ENCODE results near the gene SPATA1.

SPATA1 gene, protein sequence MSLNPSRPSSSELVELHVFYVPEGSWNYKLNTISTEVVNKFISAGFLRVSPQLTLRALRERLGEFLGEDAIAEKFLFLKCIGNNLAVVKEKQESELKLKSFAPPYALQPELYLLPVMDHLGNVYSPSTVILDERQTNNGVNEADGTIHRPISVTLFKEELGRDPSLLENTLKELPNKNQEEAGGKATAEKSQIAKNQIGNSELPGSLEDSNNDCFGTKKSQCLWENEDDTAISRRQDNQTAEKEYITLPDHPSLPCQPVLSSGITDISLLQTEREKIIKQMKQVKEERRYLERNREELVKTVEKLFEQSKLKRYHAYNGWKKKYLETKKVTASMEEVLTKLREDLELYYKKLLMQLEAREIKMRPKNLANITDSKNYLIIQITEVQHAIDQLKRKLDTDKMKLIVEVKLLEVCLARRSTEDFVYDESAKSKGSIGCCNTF

DNA sequence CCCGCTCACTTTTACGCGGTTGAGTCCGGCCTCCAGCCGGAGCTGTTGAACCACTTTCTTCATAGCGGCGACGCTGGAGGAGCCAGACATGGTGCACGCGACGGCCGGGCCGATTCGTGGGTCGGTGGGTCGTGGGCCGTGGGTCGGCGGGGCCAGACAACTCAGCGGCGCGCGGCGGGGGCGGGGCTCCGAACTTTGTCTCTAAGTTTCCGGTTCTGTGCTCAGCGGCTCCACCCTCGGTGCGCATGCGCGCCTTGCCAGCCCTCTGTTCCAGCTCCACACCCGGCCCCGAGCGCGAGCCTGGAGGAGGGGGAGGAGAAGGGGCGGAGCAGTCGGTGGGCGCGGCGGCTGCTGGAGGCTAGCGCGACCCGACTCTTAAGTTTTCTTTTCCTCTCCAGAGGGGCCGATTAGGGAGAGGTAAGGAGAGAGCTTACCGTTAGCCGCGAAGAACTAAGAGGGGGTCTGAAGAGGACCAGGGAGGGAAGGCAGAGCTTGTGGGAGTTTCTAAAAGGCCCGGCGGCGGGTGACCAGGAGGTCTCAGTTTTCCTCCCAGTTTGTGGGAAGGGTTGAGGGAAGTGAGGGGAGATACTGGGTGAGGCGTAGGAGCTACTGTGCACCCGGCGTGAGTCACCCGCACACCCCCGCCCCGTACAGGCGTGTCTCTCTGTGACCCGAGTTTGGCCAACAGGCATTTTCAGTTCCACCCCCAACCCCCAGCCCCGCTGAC, at the start of gene SPATA1, which contains the start of gene GNG5:
TSS of gene SPATA1 (plus strand) at position 385 of the 727 bp plus-strand sequence. CDS start 9,974 bp downstream, outside the sequence.
TSS of gene GNG5 (minus strand) at position 580 of the 727 bp plus-strand sequence. CDS start at position 90, 490 bp downstream.
- Histone ChIP-seq H3K4me3 (ENCODE audit: low read length) (peak within 1 kb of the TSS; percentile 91), H3K27me3 (replicated peaks; ENCODE audit: control insufficient read depth, insufficient read depth, low read length) (no peaks in the 10 kb centered on the region), H3K36me3 (ENCODE audit: control insufficient read depth, insufficient read depth, low read length, severe bottlenecking) (peaks cover 5% of the 10 kb centered on the region), H3K9ac (ENCODE audit: low read length) (peak within 1 kb of the TSS; percentile 94), H3K4me1 (ENCODE audit: control insufficient read depth, insufficient read depth, low read length) (peaks cover 28% of the 10 kb centered on the region), H3K9me3 (ENCODE audit: control insufficient read depth, low read length) (no peaks in the 10 kb centered on the region)
- DNase-seq (ENCODE audit: low read depth) = peak; percentile 99

DNA sequence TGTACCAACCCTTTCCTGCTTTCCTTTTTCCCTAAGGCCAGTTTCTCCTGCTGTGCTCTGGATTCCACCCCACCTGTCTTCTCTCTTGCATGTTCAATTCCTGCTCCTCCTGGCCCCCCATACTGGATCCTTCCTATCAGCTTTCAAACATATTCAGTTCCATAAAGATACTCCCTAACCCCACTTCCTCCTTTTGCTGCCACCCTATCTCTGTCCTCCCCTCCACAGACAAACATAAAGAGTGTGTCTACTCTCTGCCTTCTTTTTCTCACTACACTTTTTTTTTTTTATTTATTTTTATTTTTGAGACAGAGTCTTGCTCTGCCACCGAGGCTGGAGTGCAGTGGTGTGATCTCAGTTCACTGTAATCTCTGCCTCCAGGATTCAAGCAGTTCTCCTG, 44.1 kb upstream of the SPATA1 start:
- Histone ChIP-seq H3K9me3 (ENCODE audit: control insufficient read depth, low read length) (no peaks in the 10 kb centered on the region), H3K27me3 (replicated peaks; ENCODE audit: control insufficient read depth, insufficient read depth, low read length) (peaks cover 4% of the 10 kb centered on the region), H3K4me3 (ENCODE audit: low read length) (no peak overlapping the region), H3K9ac (ENCODE audit: low read length) (no peak overlapping the region), H3K36me3 (ENCODE audit: control insufficient read depth, insufficient read depth, low read length, severe bottlenecking) (no peaks in the 10 kb centered on the region), H3K4me1 (ENCODE audit: control insufficient read depth, insufficient read depth, low read length) (peaks cover 4% of the 10 kb centered on the region)
- no peak for DNase-seq (ENCODE audit: low read depth)

DNA sequence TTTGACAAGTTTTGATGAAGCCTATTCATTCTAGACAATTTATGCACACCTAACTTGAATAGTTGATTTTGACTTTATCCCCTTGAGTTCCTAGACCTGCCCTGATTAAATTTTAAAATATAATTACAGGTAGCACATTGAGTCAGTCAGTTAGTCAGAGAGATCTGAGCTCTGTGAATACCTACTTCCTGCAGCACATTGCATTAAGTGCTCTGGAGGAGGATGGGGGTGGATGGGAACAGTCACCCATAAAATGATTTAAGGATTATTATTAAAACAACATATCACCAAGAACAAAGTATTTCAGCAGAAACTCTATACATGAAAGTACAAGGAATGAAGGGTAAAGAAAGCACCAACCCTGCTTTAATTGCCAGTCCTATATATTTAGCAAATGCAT, 38.9 kb upstream of the SPATA1 start:
- Histone ChIP-seq H3K4me3 (ENCODE audit: low read length) (no peak overlapping the region), H3K36me3 (ENCODE audit: control insufficient read depth, insufficient read depth, low read length, severe bottlenecking) (no peaks in the 10 kb centered on the region), H3K9ac (ENCODE audit: low read length) (no peak overlapping the region), H3K9me3 (ENCODE audit: control insufficient read depth, low read length) (no peaks in the 10 kb centered on the region), H3K4me1 (ENCODE audit: control insufficient read depth, insufficient read depth, low read length) (no peaks in the 10 kb centered on the region), H3K27me3 (replicated peaks; ENCODE audit: control insufficient read depth, insufficient read depth, low read length) (peaks cover 4% of the 10 kb centered on the region)
- no peak for DNase-seq (ENCODE audit: low read depth)

DNA sequence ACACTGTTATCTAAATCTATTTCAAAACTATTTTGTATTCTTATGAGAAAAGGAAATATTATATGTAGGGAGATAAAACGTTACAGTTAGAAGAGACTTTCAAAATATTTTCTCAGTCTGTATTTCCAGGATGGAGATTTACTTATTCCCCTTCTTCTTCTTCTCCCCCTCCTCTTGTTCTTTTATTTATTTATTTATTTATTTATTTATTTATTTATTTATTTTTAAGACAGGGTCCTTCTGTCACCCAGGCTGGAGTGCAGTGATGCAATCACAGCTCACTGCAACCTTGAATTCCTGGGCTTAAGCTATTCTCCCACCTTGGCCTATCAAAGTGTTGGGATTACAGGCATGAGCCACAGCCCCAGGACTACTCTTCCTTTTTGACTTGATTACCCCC, 30.0 kb upstream of the SPATA1 start:
- H3K9me3 ChIP-seq (ENCODE audit: control insufficient read depth, low read length) = no peaks in the 10 kb centered on the region
- no peaks in the 10 kb centered on the region for H3K36me3 ChIP-seq (ENCODE audit: control insufficient read depth, insufficient read depth, low read length, severe bottlenecking)
- no peak overlapping the region for H3K9ac ChIP-seq (ENCODE audit: low read length)
- no peak overlapping the region for H3K4me3 ChIP-seq (ENCODE audit: low read length)
- H3K27me3 ChIP-seq (replicated peaks; ENCODE audit: control insufficient read depth, insufficient read depth, low read length) = no peaks in the 10 kb centered on the region
- no peak for DNase-seq (ENCODE audit: low read depth)
- H3K4me1 ChIP-seq (ENCODE audit: control insufficient read depth, insufficient read depth, low read length) = peaks cover 9% of the 10 kb centered on the region

DNA sequence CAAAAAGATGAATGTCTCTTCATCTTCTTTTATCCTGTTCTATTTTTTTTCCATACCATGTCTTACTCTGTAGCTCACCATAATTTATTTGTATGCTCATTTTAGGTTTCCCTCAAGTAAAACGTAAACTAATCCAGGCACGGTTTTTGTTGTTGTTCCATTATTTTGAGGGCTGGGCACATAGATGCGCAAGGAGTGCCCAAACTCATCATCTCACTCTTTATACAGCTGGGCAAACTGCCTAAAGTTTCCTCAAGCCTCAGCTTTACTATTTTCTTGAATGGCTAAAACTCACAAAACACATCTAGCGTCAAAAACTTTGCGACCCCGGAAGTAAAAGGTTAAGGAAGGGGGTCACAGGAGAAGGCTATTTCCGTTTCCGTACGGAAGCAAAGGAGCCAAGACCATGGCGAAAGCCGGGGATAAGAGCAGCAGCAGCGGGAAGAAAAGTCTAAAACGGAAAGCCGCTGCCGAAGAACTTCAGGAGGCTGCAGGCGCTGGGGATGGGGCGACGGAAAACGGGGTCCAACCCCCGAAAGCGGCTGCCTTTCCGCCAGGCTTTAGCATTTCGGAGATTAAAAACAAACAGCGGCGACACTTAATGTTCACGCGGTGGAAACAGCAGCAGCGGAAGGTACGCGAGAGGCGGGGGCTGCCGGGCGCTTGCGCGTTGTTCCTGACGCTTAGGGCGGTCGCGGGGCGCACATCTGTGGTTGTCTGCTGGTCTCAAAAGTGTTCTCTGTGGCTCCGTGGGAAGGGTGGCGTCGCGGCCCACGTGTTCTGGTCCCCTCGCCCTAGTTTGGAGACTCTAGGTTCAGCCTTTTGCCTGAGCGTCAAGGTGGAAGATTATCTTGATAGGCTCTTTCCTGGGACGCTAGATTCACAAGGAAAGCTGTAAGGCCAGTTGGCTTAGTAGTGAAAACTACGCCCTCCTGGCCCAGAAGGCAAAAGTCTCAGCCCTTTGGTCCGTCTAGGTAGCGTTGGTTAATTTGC, 27.0 kb upstream of the SPATA1 start, which contains the start of gene RPF1:
TSS of gene RPF1 (plus strand) at position 391 of the 993 bp plus-strand sequence. CDS start at position 407, 16 bp downstream.
- no peaks in the 10 kb centered on the region for H3K27me3 ChIP-seq (replicated peaks; ENCODE audit: control insufficient read depth, insufficient read depth, low read length)
- H3K9me3 ChIP-seq (ENCODE audit: control insufficient read depth, low read length) = no peaks in the 10 kb centered on the region
- peak within 1 kb of the TSS; percentile 90 for H3K9ac ChIP-seq (ENCODE audit: low read length)
- H3K36me3 ChIP-seq (ENCODE audit: control insufficient read depth, insufficient read depth, low read length, severe bottlenecking) = peaks cover 14% of the 10 kb centered on the region
- H3K4me3 ChIP-seq (ENCODE audit: low read length) = peak within 1 kb of the TSS; percentile 96
- H3K4me1 ChIP-seq (ENCODE audit: control insufficient read depth, insufficient read depth, low read length) = peaks cover 15% of the 10 kb centered on the region
- peak; percentile 88 for DNase-seq (ENCODE audit: low read depth)

DNA sequence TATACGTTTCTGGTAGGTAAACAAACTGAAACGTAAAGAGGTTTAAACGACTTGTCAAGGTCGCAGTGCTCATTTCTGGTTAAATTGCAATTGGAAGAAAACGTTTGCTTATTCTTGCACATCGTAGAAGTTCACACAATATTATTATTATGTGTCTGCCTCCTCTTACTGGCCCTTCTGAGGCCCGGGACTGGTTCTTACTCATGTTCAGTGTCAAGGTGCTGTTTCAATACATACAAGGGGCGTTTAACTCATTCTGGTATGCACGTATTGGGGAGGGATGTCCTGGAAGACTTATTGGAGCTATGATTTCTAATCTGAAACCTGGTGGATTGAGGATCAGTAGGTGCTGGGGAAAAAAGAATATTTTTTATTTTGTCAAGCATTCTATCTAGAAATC, 26.2 kb upstream of the SPATA1 start:
- Histone ChIP-seq H3K9me3 (ENCODE audit: control insufficient read depth, low read length) (no peaks in the 10 kb centered on the region), H3K36me3 (ENCODE audit: control insufficient read depth, insufficient read depth, low read length, severe bottlenecking) (peaks cover 16% of the 10 kb centered on the region), H3K9ac (ENCODE audit: low read length) (peak overlapping the region; percentile 90), H3K4me1 (ENCODE audit: control insufficient read depth, insufficient read depth, low read length) (peaks cover 15% of the 10 kb centered on the region), H3K27me3 (replicated peaks; ENCODE audit: control insufficient read depth, insufficient read depth, low read length) (no peaks in the 10 kb centered on the region), H3K4me3 (ENCODE audit: low read length) (peak overlapping the region; percentile 96)
- peak; percentile 31 for DNase-seq (ENCODE audit: low read depth)

DNA sequence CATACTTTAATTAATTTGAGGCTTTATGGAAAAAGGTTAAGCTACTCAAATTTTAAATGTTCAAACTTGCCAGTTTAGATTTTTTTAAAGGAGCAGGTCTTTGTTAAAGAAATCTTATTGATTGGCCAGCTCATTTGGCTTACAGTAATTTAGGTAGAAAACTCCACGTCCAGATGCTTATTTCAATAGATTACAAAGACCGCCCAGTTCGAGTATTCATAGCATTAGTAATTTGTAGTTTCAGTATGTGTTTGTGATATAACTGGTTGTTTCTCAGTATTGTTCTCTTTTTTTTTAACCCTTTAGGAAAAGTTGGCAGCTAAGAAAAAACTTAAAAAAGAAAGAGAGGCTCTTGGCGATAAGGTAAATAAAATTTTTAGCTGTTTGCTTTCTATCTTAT, 25.5 kb upstream of the SPATA1 start:
- no peak for DNase-seq (ENCODE audit: low read depth)
- Histone ChIP-seq H3K27me3 (replicated peaks; ENCODE audit: control insufficient read depth, insufficient read depth, low read length) (no peaks in the 10 kb centered on the region), H3K4me1 (ENCODE audit: control insufficient read depth, insufficient read depth, low read length) (peaks cover 15% of the 10 kb centered on the region), H3K4me3 (ENCODE audit: low read length) (peak overlapping the region; percentile 96), H3K9me3 (ENCODE audit: control insufficient read depth, low read length) (no peaks in the 10 kb centered on the region), H3K36me3 (ENCODE audit: control insufficient read depth, insufficient read depth, low read length, severe bottlenecking) (peaks cover 22% of the 10 kb centered on the region), H3K9ac (ENCODE audit: low read length) (peak overlapping the region; percentile 90)

DNA sequence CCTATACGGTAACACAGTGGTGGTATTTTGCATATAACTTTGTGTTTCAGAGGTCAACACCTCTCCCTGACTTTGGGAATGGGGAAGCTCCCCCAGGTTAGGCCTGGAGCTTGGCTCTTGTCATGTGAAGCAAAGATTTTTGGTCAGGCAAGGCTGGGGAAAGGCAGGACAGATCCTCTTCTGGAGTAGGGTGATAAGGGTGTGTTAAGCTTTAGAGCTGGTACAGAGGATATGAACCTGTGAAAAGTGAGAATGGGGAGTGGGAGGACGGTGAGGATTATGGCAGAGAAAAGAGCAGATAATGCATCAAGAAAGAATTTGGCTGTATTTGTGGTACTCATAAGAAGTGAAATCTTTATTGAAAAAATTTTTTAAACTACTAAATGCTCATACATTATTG, 24.9 kb upstream of the SPATA1 start:
- Histone ChIP-seq H3K9ac (ENCODE audit: low read length) (peak overlapping the region; percentile 37), H3K4me3 (ENCODE audit: low read length) (peak overlapping the region; percentile 96), H3K4me1 (ENCODE audit: control insufficient read depth, insufficient read depth, low read length) (peaks cover 15% of the 10 kb centered on the region), H3K9me3 (ENCODE audit: control insufficient read depth, low read length) (no peaks in the 10 kb centered on the region), H3K27me3 (replicated peaks; ENCODE audit: control insufficient read depth, insufficient read depth, low read length) (no peaks in the 10 kb centered on the region), H3K36me3 (ENCODE audit: control insufficient read depth, insufficient read depth, low read length, severe bottlenecking) (peaks cover 27% of the 10 kb centered on the region)
- no peak for DNase-seq (ENCODE audit: low read depth)

DNA sequence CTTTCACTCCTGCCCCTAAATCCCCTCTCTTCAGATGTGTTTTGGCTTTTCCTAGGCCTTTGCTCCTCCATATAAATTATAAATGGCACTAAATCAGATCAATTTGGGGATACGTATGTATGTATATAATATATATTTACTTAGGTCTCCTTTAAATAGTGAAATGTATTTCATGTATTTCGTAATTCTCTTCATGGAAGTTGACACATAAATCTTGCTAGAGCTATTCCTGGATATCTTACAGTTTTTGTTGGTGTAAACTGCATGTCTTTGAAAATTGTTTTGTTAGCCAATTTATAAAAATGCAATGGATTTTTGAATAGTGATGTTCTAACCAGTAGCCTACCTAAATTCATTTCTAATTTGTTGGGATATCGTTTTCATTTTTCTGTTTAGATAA, 18.1 kb upstream of the SPATA1 start:
- no peaks in the 10 kb centered on the region for H3K27me3 ChIP-seq (replicated peaks; ENCODE audit: control insufficient read depth, insufficient read depth, low read length)
- H3K9ac ChIP-seq (ENCODE audit: low read length) = no peak overlapping the region
- DNase-seq (ENCODE audit: low read depth) = peak; percentile 15
- peaks cover 4% of the 10 kb centered on the region for H3K4me1 ChIP-seq (ENCODE audit: control insufficient read depth, insufficient read depth, low read length)
- H3K9me3 ChIP-seq (ENCODE audit: control insufficient read depth, low read length) = no peaks in the 10 kb centered on the region
- peaks cover 60% of the 10 kb centered on the region for H3K36me3 ChIP-seq (ENCODE audit: control insufficient read depth, insufficient read depth, low read length, severe bottlenecking)
- no peak overlapping the region for H3K4me3 ChIP-seq (ENCODE audit: low read length)

DNA sequence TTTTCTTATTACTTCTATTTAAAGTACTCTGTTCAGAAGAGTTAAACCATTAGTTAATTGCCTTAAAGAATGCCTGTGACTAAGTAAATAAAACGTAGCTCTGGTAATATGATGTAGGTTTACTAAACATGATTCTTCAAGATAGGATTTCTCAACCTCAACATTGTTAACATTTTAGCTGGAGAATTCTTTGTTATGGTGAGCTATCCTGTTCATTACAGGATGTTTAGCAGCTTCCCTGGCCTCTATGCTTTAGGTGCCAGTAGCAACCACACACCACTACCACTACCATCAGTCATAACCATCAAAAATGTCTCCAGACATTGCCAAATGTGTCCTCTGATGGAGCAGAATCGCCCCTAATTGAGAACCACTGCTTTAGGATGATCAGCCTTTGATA, 16.4 kb upstream of the SPATA1 start:
- H3K9me3 ChIP-seq (ENCODE audit: control insufficient read depth, low read length) = no peaks in the 10 kb centered on the region
- peak; percentile 21 for DNase-seq (ENCODE audit: low read depth)
- no peaks in the 10 kb centered on the region for H3K27me3 ChIP-seq (replicated peaks; ENCODE audit: control insufficient read depth, insufficient read depth, low read length)
- peaks cover 58% of the 10 kb centered on the region for H3K36me3 ChIP-seq (ENCODE audit: control insufficient read depth, insufficient read depth, low read length, severe bottlenecking)
- no peak overlapping the region for H3K4me3 ChIP-seq (ENCODE audit: low read length)
- no peak overlapping the region for H3K9ac ChIP-seq (ENCODE audit: low read length)
- H3K4me1 ChIP-seq (ENCODE audit: control insufficient read depth, insufficient read depth, low read length) = peaks cover 4% of the 10 kb centered on the region
